ENCODE results near the gene HPSE2. TPM values are rescaled to one million over a fixed set of nuclear protein-coding genes. Genes with fewer than 3 reads are reported as not detected.

Gene HPSE2
- total and polyA plus RNA-seq, 2 experiments from 2014 or later: 0.10 to 0.24 TPM

DNA sequence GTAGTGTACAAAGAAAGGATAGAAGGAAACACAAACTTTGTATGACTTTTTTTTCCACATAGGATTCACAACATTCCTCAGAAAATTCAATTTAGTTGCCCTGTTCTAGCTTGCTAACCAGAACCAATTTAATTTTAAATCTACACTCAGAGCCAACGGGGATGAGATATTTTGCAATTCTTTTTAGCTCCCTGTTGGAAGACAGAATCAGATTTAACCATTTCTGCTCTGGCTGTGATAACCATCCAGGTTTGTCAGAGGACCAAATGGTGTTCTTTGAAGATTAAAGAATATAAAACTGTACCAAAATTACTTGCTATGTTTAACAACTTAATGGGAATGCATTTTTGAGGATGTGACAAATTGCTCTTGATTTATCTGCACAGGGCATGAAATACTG is 319.7 kb downstream of the HPSE2 start:
- no peak for TF ChIP-seq JUNB (IDR thresholded peaks at IDR 0.05; ENCODE audit: unreplicated experiment)
- TF ChIP-seq EZH2 (IDR thresholded peaks at IDR 0.05; ENCODE audit: low read depth, unreplicated experiment): no peak
- no peak for TF ChIP-seq NANOG (IDR thresholded peaks at IDR 0.05; ENCODE audit: borderline replicate concordance)
- TF ChIP-seq STAT1 (IDR thresholded peaks at IDR 0.05; ENCODE audit: unreplicated experiment): no peak
- no peak for TF ChIP-seq POLR2AphosphoS5 (IDR thresholded peaks at IDR 0.05; ENCODE audit: low read depth)
- no peak for TF ChIP-seq REST (IDR thresholded peaks at IDR 0.05; ENCODE audit: unreplicated experiment)
- no peak for TF ChIP-seq ZNF114 (CRISPR knock-in tag; IDR thresholded peaks at IDR 0.05)
- no peak for TF ChIP-seq CREB1 (CRISPR knock-in tag; IDR thresholded peaks at IDR 0.05; ENCODE audit: low read depth)
- no peak for TF ChIP-seq ZNF331 (CRISPR knock-in tag; IDR thresholded peaks at IDR 0.05; ENCODE audit: low read depth)
- TF ChIP-seq, protein P1, sequence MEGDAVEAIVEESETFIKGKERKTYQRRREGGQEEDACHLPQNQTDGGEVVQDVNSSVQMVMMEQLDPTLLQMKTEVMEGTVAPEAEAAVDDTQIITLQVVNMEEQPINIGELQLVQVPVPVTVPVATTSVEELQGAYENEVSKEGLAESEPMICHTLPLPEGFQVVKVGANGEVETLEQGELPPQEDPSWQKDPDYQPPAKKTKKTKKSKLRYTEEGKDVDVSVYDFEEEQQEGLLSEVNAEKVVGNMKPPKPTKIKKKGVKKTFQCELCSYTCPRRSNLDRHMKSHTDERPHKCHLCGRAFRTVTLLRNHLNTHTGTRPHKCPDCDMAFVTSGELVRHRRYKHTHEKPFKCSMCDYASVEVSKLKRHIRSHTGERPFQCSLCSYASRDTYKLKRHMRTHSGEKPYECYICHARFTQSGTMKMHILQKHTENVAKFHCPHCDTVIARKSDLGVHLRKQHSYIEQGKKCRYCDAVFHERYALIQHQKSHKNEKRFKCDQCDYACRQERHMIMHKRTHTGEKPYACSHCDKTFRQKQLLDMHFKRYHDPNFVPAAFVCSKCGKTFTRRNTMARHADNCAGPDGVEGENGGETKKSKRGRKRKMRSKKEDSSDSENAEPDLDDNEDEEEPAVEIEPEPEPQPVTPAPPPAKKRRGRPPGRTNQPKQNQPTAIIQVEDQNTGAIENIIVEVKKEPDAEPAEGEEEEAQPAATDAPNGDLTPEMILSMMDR (conservative IDR thresholded peaks at IDR 0.05; ENCODE audit: low read depth in 2 of 2): no peak
- TF ChIP-seq, protein P2, sequence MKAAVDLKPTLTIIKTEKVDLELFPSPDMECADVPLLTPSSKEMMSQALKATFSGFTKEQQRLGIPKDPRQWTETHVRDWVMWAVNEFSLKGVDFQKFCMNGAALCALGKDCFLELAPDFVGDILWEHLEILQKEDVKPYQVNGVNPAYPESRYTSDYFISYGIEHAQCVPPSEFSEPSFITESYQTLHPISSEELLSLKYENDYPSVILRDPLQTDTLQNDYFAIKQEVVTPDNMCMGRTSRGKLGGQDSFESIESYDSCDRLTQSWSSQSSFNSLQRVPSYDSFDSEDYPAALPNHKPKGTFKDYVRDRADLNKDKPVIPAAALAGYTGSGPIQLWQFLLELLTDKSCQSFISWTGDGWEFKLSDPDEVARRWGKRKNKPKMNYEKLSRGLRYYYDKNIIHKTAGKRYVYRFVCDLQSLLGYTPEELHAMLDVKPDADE (IDR thresholded peaks at IDR 0.05): no peak
- TF ChIP-seq EZH2phosphoT487 (IDR thresholded peaks at IDR 0.05; ENCODE audit: unreplicated experiment): no peak
- TF ChIP-seq ZNF462 (CRISPR knock-in tag; IDR thresholded peaks at IDR 0.05): no peak
- no peaks in the 10 kb centered on the region for H3F3A ChIP-seq (replicated peaks; ENCODE audit: low read depth)

More for the DNA sequence above, 319.7 kb downstream of the HPSE2 start:
- H3K27ac Mint-ChIP-seq: no peak overlapping the region
- Histone ChIP-seq H3K9me2 (ENCODE audit: insufficient read depth) (no peaks in the 10 kb centered on the region), H3K4me1 (ENCODE audit: insufficient read depth) (0 out of 2 replicates have a peak, but pooled peaks cover 4% of the 10 kb centered on the region), H3K36me3 (ENCODE audit: insufficient read depth) (no peaks in the 10 kb centered on the region), H3K4me3 (no peak overlapping the region), H3K27me3 (ENCODE audit: insufficient read depth) (no peaks in the 10 kb centered on the region), H3K79me2 (replicated peaks; ENCODE audit: insufficient read depth) (no peaks in the 10 kb centered on the region), H3K27ac (ENCODE audit: low read depth) (no peak overlapping the region), H3K4me2 (no peak overlapping the region), H2AFZ (no peak overlapping the region), H4K20me1 (replicated peaks; ENCODE audit: insufficient read depth) (no peaks in the 10 kb centered on the region)
- H3K4me3 Mint-ChIP-seq: no peak overlapping the region
- ATAC-seq: no peak
- peaks cover 9% of the 10 kb centered on the region; the same call in 2 of the 3 replicates for H3K4me1 Mint-ChIP-seq
- no peaks in the 10 kb centered on the region for H3K36me3 Mint-ChIP-seq (ENCODE audit: low read depth)
- H3K9me3 Mint-ChIP-seq: no peaks in the 10 kb centered on the region
- H3K27me3 Mint-ChIP-seq (ENCODE audit: insufficient read depth, low read depth, poor library complexity): peaks cover 4% of the 10 kb centered on the region
- no peak for DNase-seq (ENCODE audit: low spot score)

Measured in GM23338 (cell line).